ENCODE data around the gene GPATCH8.
A peak's percentile ranks its signal among the peaks of the same experiment; 100 is the strongest.
"Not testable (repeated sequence)": the region's sequence is repeated elsewhere in the genome, so short reads cannot be mapped to it uniquely, and the experiment has no call there.

Gene GPATCH8

DNA sequence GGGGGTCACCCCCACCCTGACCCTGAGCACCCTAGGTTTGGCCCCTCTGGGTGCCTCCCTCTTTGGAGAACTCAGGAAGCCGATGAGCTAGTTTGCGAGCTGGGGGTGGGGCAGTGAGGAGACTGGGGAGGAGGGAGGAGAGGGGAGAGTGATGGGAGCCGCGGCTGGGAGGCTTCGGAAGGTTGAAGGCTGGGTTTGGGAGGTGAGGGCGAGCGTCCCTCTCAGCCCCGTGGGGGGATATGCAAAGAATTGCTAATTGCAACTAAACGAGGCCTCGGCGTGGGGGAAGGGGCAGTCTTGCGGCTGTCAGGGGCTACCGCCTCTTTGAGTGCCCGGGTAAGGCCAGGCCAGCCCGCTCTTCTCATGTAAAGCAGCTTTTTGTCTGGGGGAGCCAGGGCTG, 36.5 kb upstream of the GPATCH8 start:
- TF ChIP-seq, protein P1, sequence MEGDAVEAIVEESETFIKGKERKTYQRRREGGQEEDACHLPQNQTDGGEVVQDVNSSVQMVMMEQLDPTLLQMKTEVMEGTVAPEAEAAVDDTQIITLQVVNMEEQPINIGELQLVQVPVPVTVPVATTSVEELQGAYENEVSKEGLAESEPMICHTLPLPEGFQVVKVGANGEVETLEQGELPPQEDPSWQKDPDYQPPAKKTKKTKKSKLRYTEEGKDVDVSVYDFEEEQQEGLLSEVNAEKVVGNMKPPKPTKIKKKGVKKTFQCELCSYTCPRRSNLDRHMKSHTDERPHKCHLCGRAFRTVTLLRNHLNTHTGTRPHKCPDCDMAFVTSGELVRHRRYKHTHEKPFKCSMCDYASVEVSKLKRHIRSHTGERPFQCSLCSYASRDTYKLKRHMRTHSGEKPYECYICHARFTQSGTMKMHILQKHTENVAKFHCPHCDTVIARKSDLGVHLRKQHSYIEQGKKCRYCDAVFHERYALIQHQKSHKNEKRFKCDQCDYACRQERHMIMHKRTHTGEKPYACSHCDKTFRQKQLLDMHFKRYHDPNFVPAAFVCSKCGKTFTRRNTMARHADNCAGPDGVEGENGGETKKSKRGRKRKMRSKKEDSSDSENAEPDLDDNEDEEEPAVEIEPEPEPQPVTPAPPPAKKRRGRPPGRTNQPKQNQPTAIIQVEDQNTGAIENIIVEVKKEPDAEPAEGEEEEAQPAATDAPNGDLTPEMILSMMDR (IDR thresholded peaks at IDR 0.05; ENCODE audit: low read depth, low read length): no peak
- H3K4me3 ChIP-seq (replicated peaks in 1 of 2; ENCODE audit: low read depth in 2 of 2, low read length in 2 of 2): no peak overlapping the region
- DNase-seq (ENCODE audit: low read depth in 2 of 2): no peak

DNA sequence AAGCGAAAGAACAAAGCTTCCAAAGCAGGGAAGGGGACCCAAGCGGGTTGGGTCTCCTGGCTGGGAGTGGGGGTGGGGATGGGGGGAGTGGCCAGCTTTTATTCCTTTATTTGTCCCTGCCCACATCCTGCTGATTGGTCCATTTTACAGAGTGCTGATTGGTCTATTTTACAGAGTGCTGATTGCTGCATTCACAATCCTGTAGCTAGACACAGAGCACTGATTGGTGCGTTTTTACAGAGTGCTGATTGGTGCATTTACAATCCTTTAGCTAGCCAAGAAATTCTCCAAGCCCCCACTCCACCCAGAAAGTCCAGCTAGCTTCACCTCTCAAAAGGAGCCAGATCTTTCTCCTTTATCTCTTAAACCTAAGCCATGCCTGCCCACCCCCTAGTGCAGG, 34.7 kb upstream of the GPATCH8 start:
- H3K4me3 ChIP-seq (replicated peaks in 1 of 2; ENCODE audit: low read depth in 2 of 2, low read length in 2 of 2); DNase-seq (ENCODE audit: low read depth in 2 of 2): not testable (repeated sequence)

DNA sequence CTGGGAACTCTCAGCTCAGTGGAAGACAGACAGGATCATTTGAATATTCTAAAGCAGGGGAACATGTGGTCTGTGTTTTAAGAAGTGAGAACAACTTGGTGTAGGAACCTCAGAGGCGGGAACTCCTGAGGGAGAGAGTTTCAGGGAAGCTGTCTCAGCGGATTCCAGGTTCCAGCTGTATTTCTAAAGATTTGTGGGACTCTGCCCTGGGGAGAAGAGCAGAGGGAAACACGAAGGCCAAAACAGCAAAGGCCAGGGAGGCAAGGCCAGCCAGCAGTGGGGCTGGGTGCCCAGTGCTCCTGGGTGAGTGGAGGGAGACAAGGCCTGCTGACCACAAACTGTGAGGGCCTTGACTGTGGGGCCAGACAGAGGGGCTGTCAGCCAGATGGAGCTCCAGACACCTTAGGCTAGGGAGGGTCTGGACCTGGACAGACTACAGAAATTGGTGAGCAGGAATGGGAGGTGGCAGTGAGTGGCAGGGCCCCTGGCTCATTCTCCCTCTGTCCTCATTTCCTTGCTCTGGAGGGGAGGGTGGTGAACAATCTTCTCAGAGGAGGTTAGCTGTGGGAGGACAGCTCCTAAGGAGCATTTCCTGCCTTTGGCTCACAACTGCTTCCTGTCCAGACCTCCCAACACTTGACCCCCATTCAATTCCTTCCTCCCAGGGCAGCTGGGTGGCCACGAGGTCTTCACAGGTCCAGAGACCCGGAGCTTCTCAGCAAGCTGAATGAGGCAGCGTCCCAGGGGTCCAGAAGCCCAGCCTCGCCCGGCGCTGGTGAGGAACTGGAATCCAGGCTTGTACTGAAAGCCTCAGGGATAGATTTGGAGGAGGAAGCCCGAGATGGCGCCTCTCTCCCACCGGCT, 33.1 kb upstream of the GPATCH8 start:
- TF ChIP-seq, protein P1 (IDR thresholded peaks at IDR 0.05; ENCODE audit: low read depth, low read length): no peak
- peak; percentile 43 to 82 for DNase-seq (ENCODE audit: low read depth in 2 of 2)
- no peak overlapping the region for H3K4me3 ChIP-seq (replicated peaks in 1 of 2; ENCODE audit: low read depth in 2 of 2, low read length in 2 of 2)

DNA sequence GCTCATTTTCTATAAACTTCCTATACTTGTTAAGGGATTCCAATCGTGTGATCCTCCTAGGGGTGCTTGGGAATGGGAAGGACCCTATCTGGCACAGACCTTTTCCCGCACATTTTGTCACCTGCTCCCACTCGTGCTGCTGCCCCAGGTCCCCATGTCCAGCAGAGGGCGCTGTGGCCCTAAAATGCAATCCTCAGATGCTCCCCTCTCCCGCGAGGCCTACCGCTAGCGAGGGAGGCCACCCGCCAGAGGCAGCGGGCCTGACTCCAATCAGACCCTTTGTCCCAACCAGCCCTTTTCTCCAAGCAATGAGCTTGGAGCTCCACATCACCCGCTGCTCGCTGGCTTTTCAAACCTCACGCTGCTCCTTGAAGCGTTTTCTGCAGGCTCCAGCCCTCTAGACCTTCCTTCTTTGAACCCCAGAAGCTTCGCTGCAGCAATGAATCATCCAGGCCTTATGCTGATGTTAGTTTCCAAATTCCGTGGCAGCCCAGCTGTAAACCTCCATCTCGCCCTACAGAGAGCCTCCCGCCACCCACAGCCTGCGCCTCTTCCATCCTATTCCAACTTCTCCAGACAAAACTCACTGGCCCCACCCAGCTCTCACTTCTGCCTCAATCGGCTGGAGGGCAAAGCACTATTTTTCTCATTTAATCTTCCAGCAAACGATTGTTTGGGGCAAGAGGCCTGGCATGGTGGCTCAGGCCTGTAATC, 30.5 kb upstream of the GPATCH8 start:
- no peak overlapping the region for H3K4me3 ChIP-seq (replicated peaks in 1 of 2; ENCODE audit: low read depth in 2 of 2, low read length in 2 of 2)
- peak; percentile 90 to 91 for DNase-seq (ENCODE audit: low read depth in 2 of 2)
- TF ChIP-seq, protein P1 (IDR thresholded peaks at IDR 0.05; ENCODE audit: low read depth, low read length): peak; percentile 96

DNA sequence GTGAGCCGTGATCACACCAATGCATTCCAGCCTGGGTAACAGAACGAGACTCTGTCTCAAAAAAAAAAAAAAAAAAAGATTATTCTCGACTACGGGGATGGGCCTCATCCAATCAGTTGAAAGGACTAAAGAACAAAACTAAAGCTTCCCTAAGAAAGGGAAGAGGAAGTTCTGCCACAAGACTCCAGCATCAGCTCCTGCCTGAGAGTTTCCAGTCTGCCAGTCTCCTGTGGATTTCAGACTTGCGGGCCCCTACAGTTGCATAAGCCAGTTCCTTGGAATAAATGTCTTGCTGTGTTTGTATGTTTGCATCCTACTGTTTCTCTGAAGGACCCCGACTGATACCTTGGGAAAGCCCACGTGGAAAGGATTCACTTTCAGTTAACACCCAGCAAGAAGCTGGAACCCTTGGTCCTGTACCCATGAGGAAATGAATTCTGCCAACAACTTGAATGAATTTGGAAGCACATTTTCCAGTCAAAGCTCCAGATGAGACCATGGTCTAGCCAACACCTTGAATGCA, 27.8 kb upstream of the GPATCH8 start:
- DNase-seq (ENCODE audit: low read depth in 2 of 2): no peak
- TF ChIP-seq, protein P1 (IDR thresholded peaks at IDR 0.05; ENCODE audit: low read depth, low read length): no peak

DNA sequence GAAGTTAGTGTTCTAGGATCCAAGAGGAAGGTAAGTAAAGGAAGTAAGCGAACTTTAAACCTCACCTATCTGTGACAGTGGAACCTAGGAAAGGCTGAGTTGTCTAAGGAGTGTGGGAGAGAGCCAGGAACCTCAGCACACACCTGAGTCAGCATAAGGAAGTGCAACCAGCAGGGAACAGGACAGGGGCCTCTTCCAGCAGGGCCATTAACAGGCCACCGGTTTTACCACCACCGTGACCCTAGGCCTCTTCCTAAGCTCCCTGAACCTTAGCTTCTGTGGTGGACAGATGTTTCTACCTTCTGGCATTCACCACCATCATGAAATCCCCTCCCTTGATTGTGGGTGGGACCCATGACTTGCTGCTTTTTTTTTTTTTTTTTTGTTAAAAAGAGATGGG, 26.7 kb upstream of the GPATCH8 start:
- no peak overlapping the region for H3K4me3 ChIP-seq (replicated peaks in 1 of 2; ENCODE audit: low read depth in 2 of 2, low read length in 2 of 2)
- TF ChIP-seq, protein P1 (IDR thresholded peaks at IDR 0.05; ENCODE audit: low read depth, low read length): no peak
- DNase-seq (ENCODE audit: low read depth in 2 of 2): no peak

More for the DNA sequence above, 27.8 kb upstream of the GPATCH8 start:
- no peak overlapping the region for H3K4me3 ChIP-seq (replicated peaks in 1 of 2; ENCODE audit: low read depth in 2 of 2, low read length in 2 of 2)

DNA sequence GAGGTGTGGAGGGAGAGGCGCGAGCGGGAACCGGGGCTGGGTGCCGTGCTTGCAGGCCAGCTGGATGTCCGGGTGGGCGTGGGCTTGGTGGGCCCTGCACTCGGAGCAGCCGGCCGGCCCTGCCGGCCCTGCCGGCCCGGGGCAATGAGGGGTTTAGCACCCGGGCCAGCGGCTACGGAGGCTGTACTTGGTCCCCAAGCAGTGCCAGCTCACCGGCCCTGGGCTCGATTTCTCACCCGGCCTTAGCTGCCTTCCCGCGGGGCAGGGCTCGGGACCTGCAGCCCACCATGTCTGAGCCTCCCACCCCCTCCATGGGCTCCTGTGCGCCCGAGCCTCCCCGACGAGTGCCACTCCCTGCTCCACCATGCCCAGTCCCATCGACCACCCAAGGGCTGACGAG, 24.7 kb upstream of the GPATCH8 start:
- DNase-seq (ENCODE audit: low read depth in 2 of 2): no peak
- H3K4me3 ChIP-seq (replicated peaks in 1 of 2; ENCODE audit: low read depth in 2 of 2, low read length in 2 of 2): no peak overlapping the region
- TF ChIP-seq, protein P1 (IDR thresholded peaks at IDR 0.05; ENCODE audit: low read depth, low read length): no peak

Measured in cardiac fibroblast (primary cell).